ENCODE results near the gene KPNA3.
A peak's percentile ranks its signal among the peaks of the same experiment; 100 is the strongest.
"Not testable (repeated sequence)": the region's sequence is repeated elsewhere in the genome, so short reads cannot be mapped to it uniquely, and the experiment has no call there.

The KPNA3 gene

DNA sequence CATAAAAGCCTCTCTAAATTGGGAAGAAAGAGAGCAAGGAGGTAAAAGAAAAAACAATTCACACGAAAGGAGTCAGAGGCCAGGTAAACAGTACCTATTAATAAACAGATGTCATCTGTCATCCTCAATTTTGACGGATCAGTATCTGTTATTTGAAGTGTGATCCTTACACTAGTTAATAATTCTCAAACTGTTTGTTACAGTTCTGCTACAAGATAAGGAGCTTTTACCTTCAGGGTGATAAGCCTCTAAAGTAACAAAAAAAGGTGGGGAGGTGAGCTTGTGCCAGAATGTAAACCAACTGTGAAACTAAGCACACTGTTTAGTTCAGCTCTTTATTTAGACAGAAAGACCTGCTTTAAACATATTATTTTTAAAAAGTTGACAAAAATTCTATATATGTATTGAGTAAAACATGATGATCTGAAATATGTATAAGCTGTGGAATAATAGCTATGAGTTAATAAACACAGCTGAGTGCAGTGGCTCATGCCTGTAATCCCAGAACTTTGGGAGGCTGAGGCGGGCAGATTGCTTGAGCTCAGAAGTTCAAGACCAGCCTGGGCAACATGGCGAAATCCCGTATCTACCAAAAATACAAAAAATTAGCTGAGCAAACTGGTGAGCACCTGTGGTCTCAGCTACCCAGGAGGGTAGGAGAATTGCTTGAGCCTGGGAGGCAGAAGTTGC lies 52.8 kb downstream of the KPNA3 start:
- DNase-seq = no peak

DNA sequence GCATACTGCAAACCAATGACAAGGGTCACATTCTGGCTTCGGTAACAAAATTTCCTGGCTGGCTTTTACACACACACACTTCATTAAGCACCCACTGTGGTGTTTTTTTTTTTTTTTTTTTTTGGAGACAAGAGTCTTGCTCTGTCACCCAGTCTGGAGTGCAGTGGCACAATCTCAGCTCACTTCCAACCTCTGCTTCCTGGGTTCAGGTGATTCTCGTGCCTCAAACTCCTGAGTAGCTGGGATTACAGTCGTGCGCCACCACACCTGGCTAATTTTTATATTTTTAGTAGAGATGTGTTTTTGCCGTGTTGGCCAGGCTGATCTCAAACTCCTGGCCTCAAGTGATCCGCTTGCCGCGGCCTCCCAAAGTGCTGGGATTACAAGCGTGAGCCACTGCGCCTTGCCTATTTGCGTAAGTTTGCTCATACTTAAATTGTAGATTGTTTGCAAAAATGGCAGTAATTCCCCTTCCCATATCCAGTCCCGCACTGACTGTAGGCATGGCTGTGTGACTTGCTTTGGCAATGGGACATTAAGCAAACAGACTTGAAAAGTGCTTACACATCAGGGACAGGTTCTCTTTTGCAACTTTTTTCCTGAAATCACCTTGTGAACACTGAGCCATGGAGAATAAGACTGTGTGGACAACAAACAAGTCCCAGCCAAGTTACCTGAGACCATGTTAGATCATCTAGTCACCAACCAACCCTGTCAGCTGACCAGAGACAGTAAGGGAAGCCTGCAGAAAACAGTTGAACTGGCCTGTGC lies 59.1 kb downstream of the KPNA3 start:
- DNase-seq = no peak

DNA sequence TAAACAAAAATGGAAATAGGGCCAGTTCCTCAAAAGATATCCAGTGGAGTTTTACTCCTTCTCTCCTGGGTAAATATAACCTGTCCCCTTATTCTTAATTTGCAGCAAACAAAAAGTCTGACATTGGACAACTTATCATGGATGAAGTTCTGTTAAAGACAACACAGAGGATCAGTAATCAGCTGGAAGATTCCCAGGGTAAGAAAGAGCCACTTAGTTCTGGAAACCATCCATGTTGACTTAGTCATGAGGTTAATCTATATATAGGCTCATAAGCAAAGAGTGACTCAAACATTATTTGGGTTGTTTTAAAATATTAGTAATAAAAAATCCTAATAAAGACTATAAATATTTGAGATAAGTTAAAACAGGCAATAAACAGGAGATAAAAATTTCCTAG lies 60.7 kb downstream of the KPNA3 start:
- no peak for DNase-seq

DNA sequence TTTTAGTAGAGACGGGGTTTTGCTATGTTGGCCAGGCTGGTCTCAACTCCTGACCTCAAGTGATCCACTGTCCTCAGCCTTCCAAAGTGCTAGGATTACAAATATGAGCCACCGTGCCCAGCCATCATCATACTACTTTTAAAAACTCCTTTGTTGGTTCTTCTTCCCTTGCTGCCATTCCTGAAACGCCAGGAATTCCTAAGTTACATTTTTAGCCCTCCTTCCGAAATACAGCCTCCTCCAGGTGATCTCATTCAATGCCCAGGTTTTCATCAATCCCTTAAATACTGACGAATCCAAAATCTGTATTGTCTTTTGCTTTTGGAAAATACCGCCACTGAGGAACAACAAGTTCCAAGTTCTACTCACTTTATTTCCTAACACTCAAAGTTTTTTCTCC lies 75.9 kb downstream of the KPNA3 start:
- no peak for DNase-seq

DNA sequence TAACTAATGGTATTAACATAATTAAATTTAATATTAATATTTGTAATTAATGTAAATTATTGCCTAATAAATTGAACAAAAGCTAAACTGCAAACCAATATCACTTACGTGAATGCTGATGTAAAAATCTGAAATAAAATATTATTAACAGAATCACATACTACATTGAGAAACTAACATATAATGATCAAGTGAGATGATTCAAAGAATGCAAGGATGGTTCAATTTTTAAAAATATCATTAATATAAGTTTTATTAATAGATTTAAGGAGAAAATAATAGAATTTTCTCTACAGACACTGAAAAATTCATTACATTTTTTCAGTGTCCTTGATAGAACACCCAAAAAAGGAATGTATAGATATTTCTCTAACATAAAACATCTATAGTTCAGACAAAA lies 77.7 kb downstream of the KPNA3 start:
- no peak for DNase-seq

DNA sequence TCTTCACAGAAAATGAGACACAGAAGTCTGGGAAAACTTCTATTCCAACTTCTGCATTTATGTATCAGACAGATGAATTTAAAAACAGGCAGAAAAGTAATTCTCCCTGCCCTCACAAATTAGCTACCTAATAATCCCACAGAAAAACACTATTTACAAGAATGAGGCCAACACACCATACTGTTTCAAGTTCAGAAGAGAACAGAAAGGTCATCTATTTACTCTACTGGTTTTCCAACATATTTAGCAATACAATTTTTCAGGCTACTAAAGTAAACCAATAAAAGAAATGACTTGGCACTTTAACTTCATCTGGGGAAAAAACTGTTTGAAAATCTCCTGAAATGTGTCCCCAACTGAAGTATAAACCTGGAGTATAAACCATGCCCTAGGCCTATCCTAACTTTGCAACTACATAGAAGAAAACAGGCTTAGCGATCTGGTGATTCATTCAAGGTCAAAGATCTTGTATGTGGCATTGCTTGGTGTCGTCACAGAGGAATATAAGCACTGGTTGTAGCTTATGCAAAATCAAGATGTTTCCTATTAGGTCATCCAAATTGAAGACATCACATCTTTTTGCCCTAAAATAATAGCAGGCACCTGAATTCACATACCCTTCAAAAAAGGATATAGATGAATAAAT lies 81.1 kb downstream of the KPNA3 start:
- DNase-seq = no peak

DNA sequence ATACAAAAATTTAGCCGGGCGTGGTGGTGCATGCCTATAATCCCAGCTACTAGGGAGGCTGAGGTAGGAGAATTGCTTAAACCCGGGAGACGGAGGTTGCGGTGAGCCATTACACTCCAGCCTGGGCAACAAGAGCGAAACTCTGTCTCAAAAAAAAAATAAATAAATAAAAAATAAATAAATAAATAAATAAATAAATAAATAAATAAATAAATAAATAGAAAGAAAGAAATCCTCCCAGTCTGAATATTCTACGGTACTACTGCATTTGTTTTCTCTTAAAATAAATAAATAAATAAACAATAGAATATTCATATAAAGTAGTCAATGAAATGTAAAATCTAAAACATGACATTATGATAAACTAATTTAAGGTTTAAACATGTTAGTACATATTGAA lies 88.2 kb downstream of the KPNA3 start:
- DNase-seq = not testable (repeated sequence)

DNA sequence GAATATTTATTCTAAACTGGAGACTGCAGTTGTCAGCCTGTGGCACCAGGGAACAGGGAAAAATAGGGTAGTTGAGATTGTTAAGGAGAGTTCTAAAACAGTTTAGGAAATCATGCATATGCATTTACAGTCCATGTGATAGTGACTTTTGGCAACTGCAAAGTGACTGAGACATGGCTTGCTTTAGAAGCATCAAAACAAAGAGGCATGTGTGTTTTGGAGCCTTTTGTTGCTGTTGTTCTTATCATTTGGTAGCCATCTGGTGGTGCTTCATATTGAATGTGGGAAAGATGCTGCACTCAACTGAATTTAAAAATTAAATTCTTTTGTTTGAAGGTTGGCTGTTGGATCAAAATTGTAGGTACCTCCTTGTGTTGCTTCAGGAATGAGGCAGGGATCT lies 91.0 kb downstream of the KPNA3 start:
- DNase-seq = no peak

DNA sequence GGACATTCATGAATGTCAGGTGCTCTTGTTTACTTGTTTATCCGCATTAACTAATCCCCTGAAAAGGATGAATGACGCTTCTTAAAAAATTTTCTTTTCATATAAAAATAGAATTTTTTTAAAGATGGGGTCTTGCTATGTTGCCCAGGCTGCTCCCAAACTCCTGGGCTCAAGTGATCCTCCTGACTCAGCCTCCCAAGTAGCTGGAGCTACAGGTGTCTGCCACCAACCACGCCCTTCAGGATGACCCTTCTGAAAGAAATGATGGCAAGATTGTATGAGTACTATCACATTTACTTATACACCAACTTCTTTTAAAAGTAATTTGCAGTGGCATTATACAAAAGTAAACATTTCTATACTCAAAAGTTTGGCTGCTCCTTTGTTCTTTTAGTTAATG lies 95.0 kb downstream of the KPNA3 start:
- DNase-seq = no peak

DNA sequence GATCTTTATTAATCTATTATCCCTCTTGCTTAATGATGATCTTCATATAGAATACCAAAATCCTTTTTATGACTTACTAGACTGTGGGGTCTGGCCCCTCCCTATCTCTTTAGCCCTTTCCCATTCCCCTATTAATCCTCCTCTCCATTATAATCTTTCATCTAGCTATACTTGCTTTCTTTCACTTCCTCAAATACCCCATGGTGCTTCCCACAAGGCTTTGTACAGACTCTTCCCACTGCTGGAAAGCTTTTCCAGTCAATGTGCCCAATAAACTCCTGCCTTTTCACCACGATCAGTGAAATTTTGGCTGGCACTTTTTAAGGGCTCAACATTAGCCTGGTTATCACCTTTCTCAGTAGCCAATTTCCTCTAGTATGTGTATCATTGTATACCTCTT lies 98.0 kb downstream of the KPNA3 start:
- DNase-seq = no peak

DNA sequence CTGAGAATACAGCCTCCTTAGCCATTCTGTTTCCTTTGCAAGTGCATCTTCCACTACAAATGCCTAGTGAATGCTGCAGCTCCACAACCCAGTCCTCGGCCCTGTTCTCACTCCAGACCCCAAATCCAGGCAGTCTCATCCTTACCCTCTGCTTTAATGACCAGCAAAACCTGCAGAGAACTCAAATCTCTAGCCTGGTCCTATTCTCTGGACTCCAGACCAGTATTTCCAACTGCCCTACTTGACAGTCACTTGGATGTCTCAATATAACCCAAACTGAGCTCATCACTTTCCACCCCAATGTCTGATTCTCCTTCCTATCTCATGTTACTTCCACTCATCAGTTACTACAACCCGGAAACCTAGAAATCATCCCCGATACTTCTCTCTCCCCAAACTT lies 98.6 kb downstream of the KPNA3 start:
- no peak for DNase-seq

DNA sequence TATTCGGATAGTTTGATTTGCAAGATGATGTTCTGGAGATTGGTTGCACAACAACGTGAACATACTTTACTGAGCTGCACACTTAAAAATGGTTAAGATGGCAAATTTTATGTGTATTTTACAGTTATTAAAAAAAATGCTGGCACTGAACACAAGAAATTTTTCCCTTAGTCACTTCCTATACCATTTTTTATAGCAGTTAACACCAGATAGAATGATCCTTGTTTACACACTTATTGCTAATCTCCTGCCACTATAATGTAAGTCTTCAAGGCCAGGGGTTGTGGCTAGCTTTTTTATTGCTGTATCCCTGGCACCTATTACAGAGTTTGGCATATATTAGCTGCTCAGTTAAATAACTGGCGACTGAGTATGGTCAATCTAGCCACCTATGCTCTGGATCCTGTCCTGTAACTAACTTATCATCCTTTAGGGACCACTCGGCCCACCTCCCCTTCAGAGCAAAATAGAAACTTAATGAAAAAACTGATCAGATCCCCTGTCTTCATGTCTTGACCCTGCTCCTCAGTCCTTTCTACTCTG lies 99.2 kb downstream of the KPNA3 start:
- DNase-seq = no peak

DNA sequence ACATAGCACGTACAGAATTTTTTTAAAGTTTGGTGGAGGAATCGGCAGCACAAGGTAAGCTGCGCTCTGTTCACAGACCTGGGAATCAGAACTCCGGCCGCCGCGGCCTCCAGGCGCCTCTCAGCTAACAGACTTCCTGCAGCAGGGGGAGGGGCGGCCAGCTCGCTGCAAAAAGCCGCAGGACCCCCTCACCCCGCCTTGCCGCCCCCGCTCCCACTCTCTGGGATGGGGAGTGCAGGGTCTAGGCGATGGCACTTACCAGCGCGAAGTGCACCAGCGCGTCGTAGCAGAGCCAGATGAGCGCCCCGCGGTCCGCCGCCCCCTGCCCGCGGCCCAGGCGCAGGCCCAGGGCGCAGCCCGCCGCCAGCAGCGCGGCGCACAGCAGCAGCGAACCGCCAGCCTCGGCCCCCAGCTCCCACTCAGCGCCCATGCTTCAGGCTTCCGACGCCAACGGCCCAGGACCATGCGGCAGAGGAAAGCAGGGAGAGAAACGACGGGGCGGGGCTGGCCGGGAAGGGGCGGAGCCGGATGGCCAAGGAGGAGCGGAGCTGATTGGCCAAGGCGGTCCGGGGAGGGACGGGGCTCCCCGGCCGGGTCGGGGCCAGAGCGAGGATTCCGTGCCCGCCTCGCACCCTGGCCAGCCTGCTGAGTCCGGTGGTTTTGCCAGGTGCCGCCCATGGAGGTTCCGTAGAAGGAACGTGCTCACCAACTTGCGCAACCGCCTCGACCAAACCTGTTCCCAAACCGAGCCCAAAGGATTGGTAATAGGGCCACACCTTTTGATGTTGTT lies 101.3 kb downstream of the KPNA3 start, which contains the start of gene EBPL:
TSS of gene EBPL (minus strand) at position 492 of the 790 bp plus-strand sequence. CDS start at position 430, 62 bp downstream.
- DNase-seq = peak; percentile 89

DNA sequence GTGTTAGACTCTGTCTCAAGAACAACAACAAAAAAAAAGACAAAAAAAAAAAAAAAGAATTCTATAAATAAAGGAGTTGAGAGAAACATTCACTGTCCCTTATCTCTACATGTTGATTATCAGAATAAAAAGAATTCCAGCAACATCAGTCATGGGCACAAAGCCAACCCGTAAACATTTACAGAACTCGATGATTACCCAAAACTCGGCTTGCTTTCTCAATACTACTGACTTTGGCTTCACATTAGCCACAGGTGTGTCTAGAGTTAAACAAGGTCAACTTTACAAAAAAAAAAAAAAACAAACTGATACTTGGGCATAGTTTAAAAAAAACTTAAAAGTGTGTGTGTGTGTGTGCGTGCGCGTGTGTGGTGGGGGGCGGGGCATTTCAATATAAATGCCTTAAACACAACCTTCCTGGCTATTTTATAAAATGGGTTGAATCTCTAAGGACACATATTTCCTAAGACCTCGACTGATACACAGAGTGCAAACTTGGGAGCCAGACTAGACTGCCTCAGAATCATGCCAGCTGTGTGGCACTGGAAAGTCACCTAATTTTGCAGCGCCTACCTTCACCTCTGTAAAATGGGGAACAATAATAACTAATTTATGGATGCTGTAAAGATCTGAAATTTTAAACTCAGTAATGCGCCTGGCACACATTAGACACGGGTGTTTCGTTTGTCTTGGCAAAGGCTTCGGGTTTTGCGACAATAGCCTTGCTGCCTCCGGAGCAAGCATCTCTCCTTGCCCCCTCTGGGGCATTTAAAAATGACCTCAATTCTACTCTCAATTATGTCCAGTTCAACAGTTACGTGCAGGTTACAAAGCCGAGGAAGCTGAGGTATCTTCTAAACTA lies 102.1 kb downstream of the KPNA3 start:
- no peak for DNase-seq

DNA sequence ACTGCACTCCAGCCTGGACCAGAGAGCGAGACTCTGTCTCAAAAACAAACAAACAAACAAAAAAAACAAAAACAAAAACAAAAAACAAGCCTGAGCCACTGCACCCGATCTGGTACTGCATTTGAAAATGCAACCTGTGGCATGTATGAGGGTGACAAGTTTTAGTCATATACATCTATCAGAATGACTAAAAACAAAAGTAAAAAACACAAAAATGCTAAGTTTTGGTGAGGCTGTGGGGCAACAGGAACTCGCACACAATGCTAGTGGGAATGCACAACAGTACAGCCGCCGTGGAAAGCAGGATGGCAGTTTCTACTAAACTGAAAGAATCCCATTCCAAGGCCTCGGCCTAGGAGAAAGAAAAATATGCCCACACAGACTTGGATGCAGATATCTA lies 109.0 kb downstream of the KPNA3 start:
- DNase-seq = no peak

DNA sequence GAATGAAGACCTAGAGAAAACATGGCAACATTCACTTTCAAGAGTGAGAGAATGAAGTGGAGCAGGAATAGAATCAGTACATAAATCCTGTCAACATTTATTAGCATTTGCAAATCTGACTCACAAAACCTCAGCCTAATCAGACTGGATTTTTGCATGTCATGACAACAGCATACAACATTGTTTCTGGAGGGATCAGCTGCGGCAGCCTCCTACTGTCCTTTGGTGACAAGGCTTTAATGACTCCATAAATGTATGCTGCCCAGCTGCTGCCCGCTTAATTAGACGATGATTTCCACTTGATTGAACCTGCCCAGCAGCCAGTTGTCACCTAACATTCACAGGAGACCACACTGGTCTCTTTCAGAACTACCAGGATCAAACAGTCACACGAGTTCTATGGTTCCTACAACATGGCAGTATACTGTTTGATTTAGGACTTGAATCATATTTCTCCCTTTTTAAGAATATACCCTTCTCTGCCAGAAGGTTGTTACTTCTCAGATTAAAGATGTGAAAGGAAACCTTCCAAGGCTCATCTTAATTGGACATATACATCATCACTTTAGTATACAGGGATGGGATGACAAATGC lies 110.5 kb downstream of the KPNA3 start:
- no peak for DNase-seq

DNA sequence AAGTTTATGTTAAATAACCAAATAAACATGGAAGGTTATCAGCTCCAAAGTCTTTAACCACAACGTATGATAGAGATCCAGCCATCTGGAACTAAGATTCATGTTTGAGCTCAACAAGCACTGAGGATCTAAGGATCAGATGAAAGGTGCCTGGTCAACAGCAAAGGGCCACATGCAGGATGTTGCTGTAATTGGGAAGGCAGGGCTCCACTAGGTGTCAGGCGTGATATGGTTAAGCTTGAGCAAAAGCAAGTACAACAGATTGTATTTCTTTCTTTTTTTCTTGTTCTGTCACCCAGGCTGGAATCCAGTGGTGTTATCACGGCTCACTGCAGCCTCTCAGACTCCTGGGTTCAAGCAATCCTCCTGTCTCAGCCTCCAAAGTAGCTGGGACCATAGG lies 113.2 kb downstream of the KPNA3 start:
- DNase-seq = no peak

DNA sequence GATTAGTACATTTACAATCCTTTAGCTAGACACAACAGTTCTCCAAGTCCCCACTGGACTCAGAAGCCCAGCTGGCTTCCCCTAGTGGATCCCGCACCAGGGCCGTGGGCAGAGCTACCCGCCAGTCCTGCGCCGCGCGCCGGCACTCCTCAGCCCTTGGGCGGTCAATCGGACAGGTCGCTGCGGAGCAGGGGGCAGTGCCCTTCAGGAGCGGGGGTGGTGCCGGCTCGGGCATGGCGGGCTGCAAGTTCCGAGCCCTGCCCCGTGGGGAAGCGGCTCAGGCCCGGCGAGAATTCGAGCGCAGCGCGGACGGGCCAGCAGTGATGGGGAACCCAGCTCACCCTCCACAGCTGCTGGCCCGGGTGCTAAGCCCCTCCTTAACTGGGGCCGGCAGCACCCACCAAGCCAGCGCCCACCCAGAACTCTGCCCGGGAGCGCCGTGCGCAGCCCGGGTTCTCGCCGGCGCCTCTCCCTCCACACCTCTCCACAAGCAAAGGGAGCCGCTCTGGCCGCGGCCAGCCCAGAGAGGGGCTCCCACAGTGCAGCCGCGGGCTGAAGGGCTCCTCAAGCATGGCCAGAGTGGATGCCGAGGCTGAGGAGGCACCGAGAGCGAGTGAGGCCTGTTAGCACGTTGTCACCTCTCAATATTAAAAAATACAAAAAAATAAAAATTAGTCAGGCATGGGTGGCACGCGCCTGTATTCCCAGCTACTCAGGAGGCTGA lies 114.1 kb downstream of the KPNA3 start:
- DNase-seq = no peak

DNA sequence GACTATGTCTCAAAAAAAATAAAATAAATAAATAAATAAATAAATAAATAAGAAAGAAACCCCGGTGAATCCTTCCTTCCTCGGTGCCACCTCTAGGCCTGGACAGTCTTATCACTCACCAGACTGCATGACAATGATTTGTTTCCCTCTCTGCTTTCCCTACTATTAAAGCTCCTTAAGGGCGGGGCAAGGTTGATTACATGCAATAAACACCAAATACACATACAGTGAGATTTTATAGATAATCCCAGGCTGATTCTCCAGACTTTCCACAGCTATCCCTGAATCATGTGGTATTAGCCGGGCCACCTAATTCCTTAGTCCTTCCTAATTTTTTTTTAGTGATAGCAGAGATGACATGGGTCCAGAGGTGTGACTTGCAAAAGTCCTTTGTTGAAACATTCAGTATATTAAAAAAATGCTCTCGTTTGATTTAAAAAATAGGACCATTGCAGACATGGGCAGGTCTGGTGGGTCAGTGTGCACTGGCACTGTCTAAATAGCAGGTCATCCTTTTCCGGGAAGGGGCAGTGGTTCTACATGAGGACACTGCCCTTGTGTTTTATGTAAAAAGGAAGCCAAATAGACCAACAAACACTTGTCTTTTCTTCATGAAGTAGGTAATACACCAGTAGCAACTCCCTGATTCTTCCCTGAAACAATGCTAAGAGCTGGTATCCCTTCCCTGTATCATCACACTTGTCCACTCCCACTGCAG lies 115.7 kb downstream of the KPNA3 start:
- DNase-seq = no peak

DNA sequence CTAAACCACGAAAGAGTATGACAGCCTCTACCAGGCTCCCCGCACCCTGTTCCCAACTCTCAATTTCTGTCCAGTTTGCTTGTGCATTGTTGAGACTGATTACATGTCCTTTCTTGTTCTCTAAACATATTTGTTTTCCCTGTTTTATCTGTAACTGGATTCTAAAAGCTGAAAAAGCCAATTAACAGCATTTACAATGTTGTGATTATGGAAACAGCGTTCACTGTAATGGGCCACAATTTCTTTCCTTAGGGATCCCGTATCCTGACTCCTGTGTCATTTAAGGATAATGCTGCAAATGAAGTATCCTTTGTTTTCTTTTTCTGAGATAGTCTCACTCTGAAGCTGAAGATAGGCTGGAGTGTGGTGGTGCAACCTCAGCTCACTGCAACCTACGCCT lies 121.7 kb downstream of the KPNA3 start:
- no peak for DNase-seq
